ENCODE data around the gene C9orf152.

The C9orf152 gene

DNA sequence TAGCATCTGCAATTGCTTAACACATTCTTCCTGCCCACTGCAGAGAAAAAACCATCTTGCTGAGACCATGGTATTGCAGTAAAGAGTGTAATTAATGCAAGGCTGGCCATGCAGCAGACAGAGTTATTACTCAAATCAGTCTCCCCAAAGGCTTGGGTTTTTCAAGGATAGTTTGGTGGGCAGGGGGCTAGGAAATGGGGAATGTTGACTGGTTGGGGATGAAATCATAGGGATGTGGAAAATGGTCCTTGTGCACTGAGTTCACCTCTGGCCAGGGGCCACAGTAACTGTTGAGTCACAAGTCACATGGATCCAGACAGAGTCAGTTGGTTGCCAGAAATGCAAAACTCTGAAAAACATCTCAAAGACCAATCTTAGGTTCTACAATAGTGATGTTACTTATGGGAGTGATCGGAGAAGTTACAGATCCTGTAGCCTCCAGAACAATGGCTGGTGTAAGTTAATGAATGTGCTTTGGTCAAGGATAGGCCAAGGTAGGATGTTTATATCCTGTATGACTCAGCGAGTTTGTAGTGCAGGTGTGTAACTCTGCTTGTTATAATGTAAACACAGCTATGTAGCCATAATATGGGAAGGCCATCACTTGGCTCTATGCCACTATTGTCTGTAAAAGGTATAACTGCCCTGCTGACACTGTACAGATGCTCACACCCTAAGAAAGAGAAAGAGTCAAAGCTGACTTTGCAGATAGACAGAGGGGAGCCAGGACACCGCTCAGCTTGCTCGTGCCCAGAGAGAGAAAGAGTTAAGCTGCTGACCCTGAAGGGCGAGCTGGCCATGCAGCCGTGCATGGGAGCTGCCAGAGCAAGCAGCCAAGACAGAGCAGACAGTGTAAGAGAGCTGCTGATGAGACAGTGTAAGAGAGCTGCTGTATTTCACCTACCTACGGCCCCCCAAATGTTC, 27.2 kb downstream of the C9orf152 start:
- DNase-seq: peak; percentile 54

- peak; percentile 89 for DNase-seq
These were observed 28.2 kb downstream of the C9orf152 start for GRCh38 chr9:110179734-110180133.

DNA sequence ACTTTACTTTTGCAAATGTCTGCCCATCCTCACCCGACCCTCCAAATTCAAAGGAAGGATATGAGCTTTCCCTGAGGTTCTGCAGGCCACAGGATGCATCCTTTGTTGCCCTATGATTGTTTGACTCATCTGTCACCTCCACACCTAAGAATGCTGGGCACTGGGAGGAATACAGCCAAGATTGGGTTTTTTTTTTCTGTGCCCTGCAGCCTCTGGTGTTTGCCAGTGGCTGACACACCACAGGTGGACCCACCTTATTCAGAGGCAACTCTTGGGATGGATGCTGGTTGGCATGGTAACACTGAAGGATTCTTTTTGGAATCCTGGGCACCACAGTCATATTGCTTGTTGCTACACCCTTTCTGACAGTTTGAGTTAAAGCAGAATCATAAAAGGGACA, 29.7 kb downstream of the C9orf152 start:
- DNase-seq: no peak

GRCh38 chr9:110175275-110175968, 32.5 kb downstream of the C9orf152 start:
- no peak for DNase-seq

DNA sequence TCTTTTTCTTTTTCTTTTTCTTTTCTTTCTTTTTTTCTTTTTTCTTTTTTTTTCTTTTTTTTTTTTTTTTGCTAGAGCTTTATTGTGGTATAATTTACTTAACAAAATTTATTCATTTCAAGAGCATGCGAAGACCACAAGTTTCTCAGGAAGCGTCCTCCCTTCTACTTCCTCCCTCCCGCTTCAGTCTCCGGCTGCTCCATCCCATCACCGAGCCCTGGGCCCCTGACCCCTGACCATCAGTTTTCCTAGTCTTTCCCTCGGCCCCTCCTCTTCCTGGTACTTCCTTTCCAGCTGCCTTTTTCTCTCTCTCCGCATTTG, 34.7 kb downstream of the C9orf152 start:
- DNase-seq: no peak

- DNase-seq: no peak
These were observed 37.4 kb downstream of the C9orf152 start for GRCh38 chr9:110170357-110171257.

- no peak for DNase-seq
These were observed 39.5 kb downstream of the C9orf152 start for GRCh38 chr9:110168486-110168885.

- no peak for DNase-seq
These were observed 46.0 kb downstream of the C9orf152 start for GRCh38 chr9:110161940-110162339.

DNA sequence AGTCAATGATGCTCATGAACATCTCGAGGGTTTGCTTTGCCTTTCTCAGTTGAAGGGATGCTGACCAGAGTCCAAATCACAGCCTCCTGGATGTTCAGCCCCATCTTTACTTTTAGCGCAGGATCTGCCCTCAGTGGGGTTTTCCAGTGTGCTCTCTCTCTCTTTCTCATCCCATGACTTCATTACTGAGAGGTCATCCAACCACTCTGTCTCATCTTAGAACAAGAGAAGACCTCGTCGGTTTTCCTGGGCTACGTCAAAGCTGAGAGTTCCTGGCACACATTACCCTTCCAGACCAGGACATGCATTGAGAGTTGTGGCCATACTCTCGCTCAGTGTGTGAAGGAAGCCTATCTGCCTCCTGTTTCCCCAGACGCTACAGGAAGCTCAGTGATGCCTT, 47.3 kb downstream of the C9orf152 start:
- DNase-seq: no peak

DNA sequence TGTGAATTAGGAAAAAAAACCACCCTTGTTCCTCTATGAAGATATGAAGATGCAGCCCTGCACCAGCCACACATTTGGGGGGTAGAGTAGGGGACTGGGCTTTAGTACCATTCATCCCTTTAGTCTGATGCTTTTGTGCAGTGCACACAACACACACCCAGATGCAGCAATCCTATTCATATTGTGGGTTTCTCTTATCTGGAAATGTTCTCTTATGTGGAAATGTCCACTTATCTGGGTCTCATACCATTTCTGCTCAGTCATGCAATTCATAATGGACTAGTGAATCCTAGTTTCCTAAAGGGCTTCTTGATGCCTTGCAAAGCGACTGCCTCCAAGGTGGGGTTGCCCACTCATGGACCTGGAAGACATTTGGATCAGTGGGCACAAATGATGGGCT, 47.8 kb downstream of the C9orf152 start:
- no peak for DNase-seq

GRCh38 chr9:110157823-110158664, 49.9 kb downstream of the C9orf152 start:
- no peak for DNase-seq

GRCh38 chr9:110156902-110157301, 51.1 kb downstream of the C9orf152 start:
- peak; percentile 80 for DNase-seq

GRCh38 chr9:110156416-110156815, 51.5 kb downstream of the C9orf152 start:
- DNase-seq: no peak

DNA sequence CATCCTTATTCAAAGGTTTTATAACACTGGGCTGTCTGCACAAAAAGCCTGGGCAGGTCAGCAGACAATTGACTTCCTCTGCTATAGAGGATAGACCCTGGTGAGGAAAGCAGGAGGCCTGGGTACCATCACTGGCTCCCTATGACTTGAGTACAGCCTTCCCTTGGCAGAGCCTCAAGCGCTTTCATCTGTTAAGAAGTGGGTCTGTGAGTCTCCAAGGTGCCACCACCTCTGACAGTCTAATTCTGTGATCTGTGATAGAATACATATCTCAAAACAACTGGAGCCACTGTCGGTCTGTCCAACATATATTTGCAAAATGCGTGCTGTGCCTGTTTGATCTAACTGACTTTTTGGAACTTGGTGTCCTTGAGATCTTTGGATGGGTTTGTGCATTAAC, 52.2 kb downstream of the C9orf152 start:
- no peak for DNase-seq

DNA sequence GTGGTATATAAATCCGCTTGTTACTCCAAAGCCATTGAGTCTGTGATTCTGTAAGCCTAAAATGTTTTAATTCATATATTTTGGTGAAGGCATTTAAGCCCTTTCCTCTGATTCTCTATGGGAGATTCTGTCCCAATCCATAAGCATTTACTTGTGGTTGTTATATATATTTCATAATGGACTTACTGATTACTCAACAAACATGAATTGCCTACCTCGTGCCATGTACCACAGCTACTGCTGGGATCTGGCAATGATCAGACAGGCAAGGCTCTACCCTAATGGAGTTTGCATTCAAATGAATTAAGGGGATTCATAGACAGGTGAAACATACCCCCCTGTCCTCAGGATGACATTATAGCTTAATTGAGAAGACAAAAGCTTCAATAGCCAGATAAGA, 54.5 kb downstream of the C9orf152 start:
- no peak for DNase-seq

GRCh38 chr9:110152704-110153374, 55.1 kb downstream of the C9orf152 start:
- peak; percentile 67 for DNase-seq
